GM21526 (cell line): ENCODE measurements around the gene PLCD4.

Experiments used
- ATAC-seq: cut with Tn5 transposase; IDR thresholded peaks from one replicate; pipeline ENCODE4 v1.9.1; 2021; ENCODE audit warnings: moderate library complexity; ENCODE audit not compliant: unreplicated experiment, low FRiP score

Gene PLCD4

GRCh38 chr2:218607436-218608115, at the start of gene PLCD4:
Gene PLCD4, plus strand, starts transcription at chr2:218607899. Its CDS starts 7,841 bp downstream, at chr2:218615740.
- ATAC-seq: no peak

DNA sequence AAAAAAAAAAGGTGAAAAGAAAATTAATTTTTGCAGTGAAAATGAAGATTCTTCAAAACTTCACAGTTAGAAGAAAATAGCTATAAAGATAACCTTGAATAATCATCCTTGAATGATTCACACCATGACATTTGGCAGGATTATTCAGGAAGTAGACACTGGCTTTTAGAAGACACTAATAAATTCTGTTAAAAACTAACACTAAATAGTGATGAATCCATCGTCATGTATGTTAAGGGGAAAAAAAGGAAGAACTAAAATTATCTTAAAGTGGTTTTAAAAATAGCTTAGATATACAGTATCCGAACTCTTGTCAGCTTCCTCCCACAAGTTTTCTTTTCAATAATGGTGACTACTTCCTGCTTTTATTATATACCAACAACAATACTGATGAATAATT, 49.8 kb upstream of the PLCD4 start:
- no peak for ATAC-seq

- ATAC-seq: no peak
Measured at GRCh38 chr2:218558986-218559385, 48.7 kb upstream of the PLCD4 start.

DNA sequence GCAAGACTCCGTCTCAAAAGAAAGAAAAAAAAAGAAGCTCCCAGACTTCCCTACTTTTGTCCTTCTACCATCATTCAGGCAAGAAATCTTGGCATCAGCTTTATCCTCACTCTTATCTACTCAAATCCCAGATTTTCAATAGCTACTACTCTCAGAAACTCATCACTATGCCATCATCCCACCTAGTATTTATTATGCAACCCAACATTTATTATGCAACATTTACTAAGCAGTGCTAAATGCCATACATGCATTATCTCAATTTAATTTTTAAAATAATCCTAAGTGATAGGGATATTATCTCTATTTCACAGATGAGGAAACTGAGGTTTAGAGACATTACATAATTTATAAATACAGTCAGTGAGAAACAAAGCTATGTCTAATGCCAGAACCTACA, 43.6 kb upstream of the PLCD4 start:
- ATAC-seq: no peak

DNA sequence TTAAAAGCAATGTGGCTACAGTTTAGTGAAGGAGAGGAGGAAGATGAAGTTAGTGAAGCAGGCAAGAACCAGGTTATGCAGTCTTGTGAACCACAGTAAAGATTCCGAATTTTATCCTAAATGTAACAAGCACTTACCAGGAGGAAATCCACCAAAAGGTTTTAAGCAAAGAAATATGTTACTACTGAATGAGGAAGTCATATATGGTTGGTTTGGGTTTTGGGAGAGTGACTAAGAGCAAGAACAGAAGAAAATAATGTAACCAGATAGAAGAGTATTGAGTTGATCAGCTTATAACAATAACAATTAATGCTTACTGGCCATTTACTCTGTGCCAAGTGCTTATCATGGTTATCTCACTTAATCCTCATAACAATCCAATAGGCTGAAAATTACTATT, 41.4 kb upstream of the PLCD4 start:
- no peak for ATAC-seq

DNA sequence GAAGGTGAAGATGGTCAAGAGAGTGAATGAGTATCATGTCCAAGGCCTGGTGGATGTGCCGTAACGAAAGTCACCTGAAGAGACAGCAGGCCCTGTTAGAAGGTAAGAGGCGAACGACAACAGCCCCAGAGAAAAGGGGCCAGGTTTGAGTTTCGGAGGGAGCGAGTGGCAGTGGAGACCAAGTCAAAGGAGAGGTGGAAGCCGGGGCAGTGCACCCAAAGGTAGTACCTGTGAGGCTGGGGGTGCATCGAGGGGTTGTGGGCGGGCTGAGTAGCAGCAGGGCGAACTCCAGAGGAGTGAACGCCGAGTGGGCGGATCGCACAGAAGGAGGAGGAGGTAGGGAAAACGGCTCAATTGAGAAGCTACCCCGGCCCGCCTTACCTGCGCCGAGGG, 39.9 kb upstream of the PLCD4 start:
- peak; percentile 35 for ATAC-seq

- ATAC-seq: peak; percentile 79
Measured at GRCh38 chr2:218568190-218569037, 39.3 kb upstream of the PLCD4 start, which contains the start of the genes CNOT9 and USP37. Gene CNOT9, plus strand, starts transcription at chr2:218568839. Its CDS starts 116 bp downstream, at chr2:218568955. Gene USP37, minus strand, starts transcription at chr2:218568351. Its CDS starts 9,698 bp downstream, at chr2:218558653.

- peak; percentile 10 for ATAC-seq
Measured at GRCh38 chr2:218569038-218569431, 38.7 kb upstream of the PLCD4 start.

- no peak for ATAC-seq
Measured at GRCh38 chr2:218569661-218570500, 37.8 kb upstream of the PLCD4 start.

DNA sequence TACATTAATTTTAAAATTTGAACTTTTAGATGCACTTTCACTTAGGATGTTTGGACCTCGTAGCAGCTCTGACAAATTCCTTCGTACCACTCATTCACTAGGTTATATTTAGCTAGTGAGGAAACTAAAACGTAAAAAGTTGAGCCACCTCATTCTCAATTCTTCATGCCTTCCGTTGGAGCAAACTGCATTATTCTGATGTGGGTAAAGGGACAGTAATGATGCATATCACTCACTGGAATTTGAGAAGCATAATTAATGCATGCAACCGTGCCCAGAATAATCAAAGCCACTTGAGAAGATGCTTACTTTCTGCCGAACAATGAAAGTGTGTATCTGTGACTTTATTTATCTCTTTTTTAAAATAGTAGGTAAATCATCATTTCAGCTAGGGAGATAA, 36.8 kb upstream of the PLCD4 start:
- ATAC-seq: no peak

DNA sequence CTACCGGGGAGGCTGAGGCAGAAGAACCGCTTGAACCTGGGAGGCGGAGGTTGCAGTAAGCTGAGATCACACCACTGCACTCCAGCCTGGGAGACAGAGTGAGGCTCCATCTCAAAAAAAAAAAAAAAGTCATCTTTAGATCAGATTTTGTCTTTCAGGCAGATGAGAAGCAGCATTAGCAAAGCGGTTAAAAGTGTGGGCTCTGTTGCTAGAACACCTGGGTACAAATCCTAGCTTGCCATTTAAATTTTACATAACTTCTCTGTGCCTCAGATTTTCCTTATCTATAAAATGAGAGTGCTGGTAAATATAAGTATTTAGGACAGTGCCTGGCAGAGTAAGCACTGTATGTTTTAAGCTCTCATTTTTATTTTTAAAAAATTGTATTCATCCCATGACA, 30.8 kb upstream of the PLCD4 start:
- no peak for ATAC-seq

GRCh38 chr2:218577482-218578220, 30.0 kb upstream of the PLCD4 start:
- ATAC-seq: no peak

DNA sequence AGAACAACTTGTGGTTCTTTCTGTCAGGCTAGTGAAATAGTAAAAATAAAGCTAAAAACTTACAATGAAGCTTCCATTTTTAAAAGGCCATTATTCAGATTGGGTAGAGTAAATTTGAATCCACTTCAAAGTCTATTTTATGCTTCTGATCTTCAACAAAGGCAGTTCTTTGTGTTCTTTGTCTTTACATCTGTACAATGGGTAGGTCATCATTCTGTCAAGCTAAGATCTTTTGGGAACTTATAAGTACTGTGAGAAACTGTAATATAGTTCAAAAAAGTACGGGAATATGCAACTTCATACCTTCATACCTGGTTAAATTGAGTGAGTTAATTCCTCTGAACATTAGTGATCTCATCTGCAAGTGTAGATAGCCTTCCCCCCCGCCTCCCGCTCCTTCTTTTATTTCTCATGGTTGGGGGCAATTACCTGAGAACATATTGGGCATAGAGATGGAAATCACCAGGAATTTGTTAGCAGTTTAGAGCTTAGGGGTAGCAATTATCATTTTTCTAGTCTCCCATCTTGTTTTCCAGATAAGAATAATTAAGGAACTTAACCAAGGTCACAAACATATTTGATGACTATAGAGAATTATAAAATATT, 29.3 kb upstream of the PLCD4 start:
- no peak for ATAC-seq

GRCh38 chr2:218582076-218582475, 25.6 kb upstream of the PLCD4 start:
- ATAC-seq: no peak

GRCh38 chr2:218583983-218584850, 23.5 kb upstream of the PLCD4 start:
- ATAC-seq: no peak

DNA sequence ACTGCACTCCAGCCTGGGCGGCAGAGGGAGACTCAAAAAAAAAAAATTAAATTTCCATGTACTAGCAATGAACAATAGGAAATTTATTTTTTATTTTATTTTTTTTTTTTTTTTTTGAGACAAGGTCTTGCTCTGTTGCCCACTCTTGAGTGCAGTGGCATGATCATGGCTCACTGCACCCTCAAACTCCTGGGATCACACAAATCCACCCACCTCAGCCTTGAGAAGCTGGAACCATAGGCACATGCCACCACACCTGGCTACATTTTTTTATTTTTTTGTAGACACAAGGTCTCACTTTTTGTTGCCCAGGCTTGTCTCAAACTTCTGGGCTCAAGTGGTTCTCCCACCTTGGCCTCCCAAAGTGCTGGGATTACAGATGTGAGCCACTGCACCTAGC, 22.2 kb upstream of the PLCD4 start:
- no peak for ATAC-seq

DNA sequence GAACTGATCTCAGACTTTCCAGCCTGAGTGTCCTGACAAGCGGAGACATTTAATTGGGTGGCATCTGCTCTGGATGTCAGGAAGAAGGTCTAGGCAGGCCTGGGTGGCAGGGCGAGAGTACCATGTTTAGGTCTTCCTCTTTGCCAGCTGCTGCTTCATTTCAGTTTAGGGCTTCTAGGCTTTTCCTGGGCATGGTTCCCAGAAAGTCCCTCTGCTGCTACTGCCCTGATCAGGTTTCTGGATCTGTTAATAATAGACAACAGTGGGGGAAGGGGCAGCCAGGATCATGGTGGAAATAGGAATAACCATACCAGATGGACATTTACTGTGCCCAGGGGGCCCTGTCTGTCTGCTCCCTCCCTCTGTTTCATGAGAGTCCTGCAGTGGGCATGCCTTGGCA, 2.3 kb upstream of the PLCD4 start:
- ATAC-seq: no peak

DNA sequence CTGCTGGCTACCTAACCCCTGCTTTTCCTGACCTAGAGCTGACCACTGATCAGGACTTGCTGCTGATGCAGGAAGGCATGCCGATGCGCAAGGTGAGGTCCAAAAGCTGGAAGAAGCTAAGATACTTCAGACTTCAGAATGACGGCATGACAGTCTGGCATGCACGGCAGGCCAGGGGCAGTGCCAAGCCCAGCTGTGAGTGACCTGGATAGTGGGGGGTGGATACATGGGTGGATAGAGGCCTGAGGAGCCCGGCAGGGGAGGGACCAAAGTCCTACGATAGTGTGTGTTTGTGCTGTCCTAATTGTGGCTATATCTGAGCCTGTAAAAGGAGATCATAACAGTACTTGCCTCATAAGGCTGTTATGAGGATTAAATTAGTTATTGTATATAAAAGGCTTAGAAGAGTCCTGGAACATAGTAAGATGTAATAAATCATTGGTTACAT, 8.2 kb downstream of the PLCD4 start:
- ATAC-seq: no peak
